HEK293T (cell line): ENCODE data around the gene SHANK3.

Experiments
- ARNT ChIP-seq: fragments of 450-650 bp; IDR thresholded peaks from 2 replicates; pipeline ENCODE4 v1.6.1; 2017; ENCODE audit warnings: mild to moderate bottlenecking
- ELF4 ChIP-seq: fragments of 450-650 bp; IDR thresholded peaks from 2 replicates; pipeline ENCODE4 v1.6.1; 2017; ENCODE audit warnings: antibody characterized with exemption
- FOXK2 ChIP-seq: fragments of 450-650 bp; IDR thresholded peaks from 2 replicates; pipeline ENCODE4 v1.6.1; 2016; ENCODE audit warnings: mild to moderate bottlenecking
- HDGF ChIP-seq: fragments of 450-650 bp; IDR thresholded peaks from 2 replicates; pipeline ENCODE4 v1.6.1; 2017; ENCODE audit warnings: antibody characterized with exemption, borderline replicate concordance
- LEF1 ChIP-seq: fragments of 450-650 bp; IDR thresholded peaks from 2 replicates; pipeline ENCODE4 v1.6.1; 2017; ENCODE audit warnings: mild to moderate bottlenecking, borderline replicate concordance
- NFRKB ChIP-seq: fragments of 450-650 bp; IDR thresholded peaks from 2 replicates; pipeline ENCODE4 v1.6.1; 2016; ENCODE audit warnings: mild to moderate bottlenecking, moderate library complexity
- SUZ12 ChIP-seq: fragments of 450-650 bp; IDR thresholded peaks from 2 replicates; pipeline ENCODE4 v1.6.1; 2016; ENCODE audit warnings: mild to moderate bottlenecking
- TARDBP ChIP-seq: fragments of 450-650 bp; IDR thresholded peaks from 2 replicates; pipeline ENCODE4 v1.6.1; 2016
- ZNF384 ChIP-seq: fragments of 450-650 bp; IDR thresholded peaks from 2 replicates; pipeline ENCODE4 v1.6.1; 2016
- TF ChIP-seq, protein P1 (sequence below): fragments of 450-650 bp; IDR thresholded peaks from 2 replicates; pipeline ENCODE4 v1.6.1; 2016

GRCh38 chr22:50702261-50702671 is 29.6 kb downstream of the SHANK3 start:
- no peak for TF ChIP-seq LEF1
- TF ChIP-seq HDGF: no peak
- TF ChIP-seq TARDBP: no peak
- TF ChIP-seq SUZ12: no peak
- no peak for TF ChIP-seq NFRKB
- TF ChIP-seq ARNT: no peak
- TF ChIP-seq ELF4: no peak
- TF ChIP-seq, protein P1, sequence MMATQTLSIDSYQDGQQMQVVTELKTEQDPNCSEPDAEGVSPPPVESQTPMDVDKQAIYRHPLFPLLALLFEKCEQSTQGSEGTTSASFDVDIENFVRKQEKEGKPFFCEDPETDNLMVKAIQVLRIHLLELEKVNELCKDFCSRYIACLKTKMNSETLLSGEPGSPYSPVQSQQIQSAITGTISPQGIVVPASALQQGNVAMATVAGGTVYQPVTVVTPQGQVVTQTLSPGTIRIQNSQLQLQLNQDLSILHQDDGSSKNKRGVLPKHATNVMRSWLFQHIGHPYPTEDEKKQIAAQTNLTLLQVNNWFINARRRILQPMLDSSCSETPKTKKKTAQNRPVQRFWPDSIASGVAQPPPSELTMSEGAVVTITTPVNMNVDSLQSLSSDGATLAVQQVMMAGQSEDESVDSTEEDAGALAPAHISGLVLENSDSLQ: no peak
- TF ChIP-seq ZNF384: no peak
- no peak for TF ChIP-seq FOXK2
